Activated naive CD8-positive, alpha-beta T cell treated with anti-CD3 and anti-CD28 coated beads for 36 hours (primary cell): ENCODE data around the gene SNCA. TPM values are rescaled to one million over a fixed set of nuclear protein-coding genes. Genes with fewer than 3 reads are reported as not detected.

Experiments
- DNase-seq: peaks from one replicate; pipeline ENCODE4 v3.0.0; 2021
- H3K27ac Mint-ChIP-seq: one replicate; pipeline ENCODE4 v1.8.0; 2022; ENCODE audit warnings: mild to moderate bottlenecking, moderate library complexity, mixed read lengths
- H3K27me3 Mint-ChIP-seq: one replicate; pipeline ENCODE4 v1.8.0; 2022; ENCODE audit warnings: mild to moderate bottlenecking, mixed read lengths
- H3K36me3 Mint-ChIP-seq: one replicate; pipeline ENCODE4 v1.8.0; 2021; ENCODE audit warnings: mild to moderate bottlenecking, mixed read lengths
- H3K4me1 Mint-ChIP-seq: one replicate; pipeline ENCODE4 v1.8.0; 2021; ENCODE audit warnings: mixed read lengths
- H3K4me3 Mint-ChIP-seq: one replicate; pipeline ENCODE4 v1.8.0; 2022; ENCODE audit warnings: mild to moderate bottlenecking, moderate library complexity, mixed read lengths
- H3K9me3 Mint-ChIP-seq: one replicate; pipeline ENCODE4 v1.8.0; 2022; ENCODE audit warnings: mixed read lengths
- total RNA-seq, 2 experiments: library from RNA; stranded (reverse); gene quantifications; one replicate each; pipeline ENCODE4 v1.2.3, GENCODE V29; 2021

The SNCA gene
- total RNA-seq, 2 experiments from 2014 or later = 0.56 TPM; not detected in 1

GRCh38 chr4:89797117-89797516 lies 39.8 kb downstream of the SNCA start:
- Mint-ChIP-seq H3K27ac (no peak overlapping the region), H3K36me3 (no peaks in the 10 kb centered on the region), H3K4me1 (no peaks in the 10 kb centered on the region), H3K4me3 (no peak overlapping the region), H3K27me3 (peaks cover 8% of the 10 kb centered on the region), H3K9me3 (no peaks in the 10 kb centered on the region)
- DNase-seq = no peak

- Mint-ChIP-seq H3K9me3 (no peaks in the 10 kb centered on the region), H3K4me1 (no peaks in the 10 kb centered on the region), H3K36me3 (no peaks in the 10 kb centered on the region), H3K27me3 (no peaks in the 10 kb centered on the region), H3K4me3 (no peak overlapping the region), H3K27ac (no peak overlapping the region)
- no peak for DNase-seq
Measured at GRCh38 chr4:89788206-89789072, 48.5 kb downstream of the SNCA start.

GRCh38 chr4:89784686-89785231 lies 52.2 kb downstream of the SNCA start:
- Mint-ChIP-seq H3K27ac (no peak overlapping the region), H3K4me3 (no peak overlapping the region), H3K4me1 (no peaks in the 10 kb centered on the region), H3K36me3 (no peaks in the 10 kb centered on the region), H3K27me3 (no peaks in the 10 kb centered on the region), H3K9me3 (no peaks in the 10 kb centered on the region)
- DNase-seq = no peak

- H3K9me3 Mint-ChIP-seq = peaks cover 25% of the 10 kb centered on the region
- H3K36me3 Mint-ChIP-seq = peaks cover 2% of the 10 kb centered on the region
- no peaks in the 10 kb centered on the region for H3K4me1 Mint-ChIP-seq
- no peak overlapping the region for H3K27ac Mint-ChIP-seq
- no peak overlapping the region for H3K4me3 Mint-ChIP-seq
- DNase-seq = no peak
- H3K27me3 Mint-ChIP-seq = peaks cover 4% of the 10 kb centered on the region
Measured at GRCh38 chr4:89781321-89781720, 55.6 kb downstream of the SNCA start.

GRCh38 chr4:89773805-89774204 lies 63.2 kb downstream of the SNCA start:
- no peaks in the 10 kb centered on the region for H3K4me1 Mint-ChIP-seq
- H3K27me3 Mint-ChIP-seq = peaks cover 4% of the 10 kb centered on the region
- peaks cover 23% of the 10 kb centered on the region for H3K9me3 Mint-ChIP-seq
- no peak overlapping the region for H3K27ac Mint-ChIP-seq
- H3K4me3 Mint-ChIP-seq = no peak overlapping the region
- peaks cover 2% of the 10 kb centered on the region for H3K36me3 Mint-ChIP-seq
- no peak for DNase-seq

GRCh38 chr4:89769856-89770255 lies 67.1 kb downstream of the SNCA start:
- H3K36me3 Mint-ChIP-seq = no peaks in the 10 kb centered on the region
- H3K4me1 Mint-ChIP-seq = no peaks in the 10 kb centered on the region
- DNase-seq = no peak
- peaks cover 6% of the 10 kb centered on the region for H3K27me3 Mint-ChIP-seq
- H3K4me3 Mint-ChIP-seq = no peak overlapping the region
- H3K9me3 Mint-ChIP-seq = peaks cover 2% of the 10 kb centered on the region
- H3K27ac Mint-ChIP-seq = no peak overlapping the region

- Mint-ChIP-seq H3K4me1 (no peaks in the 10 kb centered on the region), H3K9me3 (no peaks in the 10 kb centered on the region), H3K27me3 (peaks cover 6% of the 10 kb centered on the region), H3K4me3 (no peak overlapping the region), H3K27ac (no peak overlapping the region), H3K36me3 (no peaks in the 10 kb centered on the region)
- no peak for DNase-seq
Measured at GRCh38 chr4:89767924-89768323, 69.0 kb downstream of the SNCA start.

GRCh38 chr4:89765966-89766365 lies 71.0 kb downstream of the SNCA start:
- peaks cover 6% of the 10 kb centered on the region for H3K27me3 Mint-ChIP-seq
- no peak overlapping the region for H3K27ac Mint-ChIP-seq
- H3K4me1 Mint-ChIP-seq = no peaks in the 10 kb centered on the region
- no peak for DNase-seq
- H3K9me3 Mint-ChIP-seq = no peaks in the 10 kb centered on the region
- no peak overlapping the region for H3K4me3 Mint-ChIP-seq
- no peaks in the 10 kb centered on the region for H3K36me3 Mint-ChIP-seq

- no peaks in the 10 kb centered on the region for H3K9me3 Mint-ChIP-seq
- DNase-seq = no peak
- H3K4me1 Mint-ChIP-seq = no peaks in the 10 kb centered on the region
- peaks cover 6% of the 10 kb centered on the region for H3K27me3 Mint-ChIP-seq
- H3K36me3 Mint-ChIP-seq = no peaks in the 10 kb centered on the region
- no peak overlapping the region for H3K4me3 Mint-ChIP-seq
- no peak overlapping the region for H3K27ac Mint-ChIP-seq
Measured at GRCh38 chr4:89765528-89765927, 71.4 kb downstream of the SNCA start.

- Mint-ChIP-seq H3K27me3 (peaks cover 16% of the 10 kb centered on the region), H3K9me3 (no peaks in the 10 kb centered on the region), H3K27ac (no peak overlapping the region), H3K4me1 (no peaks in the 10 kb centered on the region), H3K36me3 (no peaks in the 10 kb centered on the region), H3K4me3 (no peak overlapping the region)
- DNase-seq = no peak
Measured at GRCh38 chr4:89762311-89762710, 74.7 kb downstream of the SNCA start.

- H3K4me3 Mint-ChIP-seq = no peak overlapping the region
- H3K4me1 Mint-ChIP-seq = no peaks in the 10 kb centered on the region
- H3K27me3 Mint-ChIP-seq = peaks cover 9% of the 10 kb centered on the region
Measured at GRCh38 chr4:89759426-89759825, 77.5 kb downstream of the SNCA start.

GRCh38 chr4:89757154-89757719 lies 79.7 kb downstream of the SNCA start:
- Mint-ChIP-seq H3K27me3 (peaks cover 9% of the 10 kb centered on the region), H3K27ac (no peak overlapping the region), H3K4me3 (no peak overlapping the region), H3K9me3 (no peaks in the 10 kb centered on the region), H3K36me3 (no peaks in the 10 kb centered on the region), H3K4me1 (no peaks in the 10 kb centered on the region)
- no peak for DNase-seq

More at GRCh38 chr4:89759426-89759825, 77.5 kb downstream of the SNCA start:
- no peak for DNase-seq
- Mint-ChIP-seq H3K36me3 (no peaks in the 10 kb centered on the region), H3K9me3 (no peaks in the 10 kb centered on the region), H3K27ac (no peak overlapping the region)

- H3K27ac Mint-ChIP-seq = no peak overlapping the region
- DNase-seq = no peak
- no peaks in the 10 kb centered on the region for H3K36me3 Mint-ChIP-seq
- H3K27me3 Mint-ChIP-seq = peaks cover 9% of the 10 kb centered on the region
- H3K9me3 Mint-ChIP-seq = no peaks in the 10 kb centered on the region
- H3K4me1 Mint-ChIP-seq = no peaks in the 10 kb centered on the region
- H3K4me3 Mint-ChIP-seq = no peak overlapping the region
Measured at GRCh38 chr4:89755220-89755619, 81.7 kb downstream of the SNCA start.

GRCh38 chr4:89754531-89754930 lies 82.4 kb downstream of the SNCA start:
- no peaks in the 10 kb centered on the region for H3K9me3 Mint-ChIP-seq
- no peak overlapping the region for H3K27ac Mint-ChIP-seq
- peaks cover 6% of the 10 kb centered on the region for H3K27me3 Mint-ChIP-seq
- H3K4me1 Mint-ChIP-seq = no peaks in the 10 kb centered on the region
- H3K4me3 Mint-ChIP-seq = no peak overlapping the region
- no peak for DNase-seq
- H3K36me3 Mint-ChIP-seq = no peaks in the 10 kb centered on the region

- no peak for DNase-seq
- Mint-ChIP-seq H3K4me3 (no peak overlapping the region), H3K27me3 (no peaks in the 10 kb centered on the region), H3K27ac (no peak overlapping the region), H3K36me3 (no peaks in the 10 kb centered on the region), H3K4me1 (no peaks in the 10 kb centered on the region), H3K9me3 (no peaks in the 10 kb centered on the region)
Measured at GRCh38 chr4:89753601-89754066, 83.3 kb downstream of the SNCA start.
